LoVo (cell line): ENCODE results near the gene NSG1.

Experiments
- DNase-seq: peaks from one replicate; pipeline ENCODE4 v3.0.0-alpha.2; 2016; ENCODE audit warnings: low spot score

The NSG1 gene

DNA sequence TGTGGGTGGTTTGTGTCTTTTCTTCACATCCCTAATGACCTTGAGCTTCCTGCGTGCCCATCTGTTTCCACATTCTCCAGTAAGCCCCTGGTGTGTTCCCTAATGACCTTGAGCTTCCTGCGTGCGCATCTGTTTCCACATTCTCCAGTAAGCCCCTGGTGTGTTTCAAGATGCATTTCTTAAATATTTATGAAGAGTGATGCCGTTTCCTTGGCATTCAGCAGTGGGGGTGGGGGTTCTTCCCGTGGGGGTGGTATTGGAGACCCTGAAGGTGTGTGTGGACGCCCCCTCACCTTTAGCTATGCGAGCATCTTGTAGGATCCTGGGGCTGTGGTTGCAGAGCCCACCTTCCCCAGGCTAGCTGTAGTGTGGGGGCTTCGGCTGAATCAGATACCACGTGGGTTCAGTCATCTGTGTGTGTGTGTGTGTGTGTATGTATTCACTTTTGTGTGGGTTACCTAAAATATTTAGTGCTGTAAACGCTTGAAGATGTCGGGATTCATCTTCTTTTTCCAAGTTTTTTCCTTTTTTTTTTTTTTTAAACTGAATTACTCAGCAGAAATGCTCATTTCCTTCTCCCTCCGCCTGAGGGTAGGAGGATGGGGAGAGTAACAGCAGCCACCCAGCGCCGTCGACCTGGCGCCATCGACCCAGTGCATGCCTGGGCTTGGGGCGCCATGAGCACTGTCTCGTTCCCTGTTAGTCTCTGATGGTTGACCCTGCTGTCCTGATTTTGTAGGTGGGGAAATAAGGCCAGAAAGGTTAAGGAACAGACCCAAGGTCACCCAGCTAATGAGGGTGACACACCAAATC lies 9.9 kb downstream of the NSG1 start:
- DNase-seq: no peak

- no peak for DNase-seq
These were observed 10.5 kb downstream of the NSG1 start for GRCh38 chr4:4397441-4397819.

DNA sequence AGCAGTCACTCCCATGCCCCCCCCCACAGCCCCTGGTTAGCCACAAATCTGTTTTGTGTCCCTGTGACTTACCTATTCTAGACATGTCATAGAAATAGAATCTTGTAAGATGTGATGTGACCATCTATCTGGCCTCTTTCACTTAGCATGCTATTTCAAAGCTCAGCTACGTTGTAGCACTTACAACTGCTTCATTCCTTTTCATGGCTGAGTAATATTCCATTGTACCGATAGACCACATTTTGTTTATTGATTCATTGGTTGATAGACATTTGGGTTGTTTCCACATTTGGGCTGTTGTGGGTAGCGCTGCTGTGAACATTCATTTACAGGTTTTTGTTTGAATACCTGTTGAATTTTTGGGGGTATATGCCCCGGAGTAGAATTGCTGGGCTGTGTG lies 11.5 kb downstream of the NSG1 start:
- no peak for DNase-seq

GRCh38 chr4:4401036-4401435 lies 14.1 kb downstream of the NSG1 start:
- no peak for DNase-seq

DNA sequence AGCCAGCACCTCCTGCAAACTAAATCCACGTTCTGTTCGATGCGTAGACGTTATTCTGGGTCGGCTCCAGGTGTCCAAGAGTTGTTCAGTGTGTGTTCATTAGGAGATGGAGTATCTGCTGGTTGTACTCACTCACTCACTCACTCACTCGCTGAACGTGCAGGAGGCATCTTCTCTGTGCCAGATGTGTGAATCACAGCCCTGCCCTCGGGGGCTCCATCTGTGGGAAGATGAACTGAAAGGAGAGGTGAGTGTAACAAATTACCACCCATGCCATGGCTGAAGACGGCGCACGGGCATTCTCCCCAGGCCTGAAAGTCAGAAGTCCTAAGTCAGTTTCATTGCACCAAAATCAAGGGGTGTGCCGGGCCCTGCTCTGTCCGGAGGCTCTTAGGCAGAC lies 16.1 kb downstream of the NSG1 start:
- DNase-seq: no peak

- no peak for DNase-seq
These were observed 18.6 kb downstream of the NSG1 start for GRCh38 chr4:4405358-4405962.

GRCh38 chr4:4406455-4407298 lies 19.8 kb downstream of the NSG1 start:
- no peak for DNase-seq

DNA sequence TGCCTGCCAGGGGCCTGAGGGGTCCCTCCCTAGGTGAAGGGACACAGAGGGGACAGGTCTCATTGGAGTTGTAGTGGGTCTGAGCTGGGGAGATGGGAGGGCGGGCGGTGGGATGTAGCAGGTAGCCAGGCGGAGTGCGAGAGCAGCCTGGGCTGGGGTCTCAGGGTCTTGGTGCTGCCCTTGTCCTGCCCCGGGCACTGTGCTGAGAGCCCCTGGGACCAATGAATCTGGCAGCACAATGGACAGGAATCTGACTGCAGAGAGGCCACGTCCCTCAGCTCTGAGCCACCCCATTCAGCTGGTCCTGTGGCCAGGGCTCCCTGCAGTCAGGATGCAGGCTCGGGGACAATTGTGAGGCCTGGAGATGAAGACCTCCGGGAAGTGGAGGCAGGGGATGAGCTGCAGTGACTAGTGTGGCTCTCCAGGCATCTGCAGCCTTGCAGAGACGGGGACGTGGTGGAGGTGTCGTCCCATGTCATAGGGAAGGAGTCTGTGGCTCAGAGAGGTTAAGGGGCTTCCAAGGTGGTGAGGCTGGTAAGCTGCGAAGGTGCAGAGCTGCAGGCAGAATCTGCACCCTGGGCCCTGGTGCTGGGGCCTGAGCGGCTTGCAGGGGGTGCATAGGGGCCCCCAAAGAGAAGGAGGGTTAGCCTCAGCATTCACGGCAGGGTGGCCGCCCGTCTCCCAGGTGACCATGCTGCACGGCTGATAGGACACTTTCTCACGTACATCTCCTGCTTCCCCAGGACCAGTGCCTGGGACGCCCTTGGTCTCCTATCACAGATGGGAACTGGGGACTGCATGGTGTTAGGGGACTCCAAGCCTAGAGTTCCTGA lies 20.6 kb downstream of the NSG1 start:
- DNase-seq: no peak

GRCh38 chr4:4408132-4408523 lies 21.2 kb downstream of the NSG1 start:
- no peak for DNase-seq

DNA sequence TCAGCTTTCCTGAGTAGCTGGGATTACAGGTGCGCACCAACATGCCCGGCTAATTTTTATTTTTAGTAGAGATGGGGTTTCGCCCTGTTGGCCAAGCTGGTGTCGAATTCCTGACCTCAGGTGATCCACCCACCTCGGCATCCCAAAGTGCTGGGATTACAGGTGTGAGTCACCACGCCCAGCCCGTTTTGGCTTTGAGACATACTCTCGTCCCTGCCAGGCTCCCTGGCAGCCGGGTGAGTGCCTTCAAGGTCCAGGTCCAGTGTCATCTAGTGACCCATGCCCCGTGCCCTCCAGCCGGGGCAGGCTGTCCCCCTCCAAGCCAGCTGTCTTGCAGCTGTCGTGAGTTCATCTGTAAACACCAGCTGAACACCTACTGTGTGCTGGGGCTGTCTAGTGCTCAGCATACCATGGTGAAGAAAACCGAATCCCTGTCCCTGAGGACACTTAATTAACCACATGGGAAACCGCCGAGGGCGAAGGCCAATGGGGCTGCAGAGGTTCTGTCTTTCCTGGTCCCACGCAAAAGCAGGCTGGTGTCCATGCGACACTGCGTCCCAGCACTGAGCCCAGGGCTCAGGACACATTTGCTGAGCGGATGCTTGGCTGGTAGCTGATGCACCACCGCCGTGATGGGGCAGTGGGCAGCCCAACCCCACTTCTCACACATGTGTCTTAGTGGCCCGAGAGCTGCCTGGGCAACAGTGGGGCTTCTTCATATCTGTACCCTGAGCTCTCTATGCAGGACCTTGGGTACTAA lies 21.9 kb downstream of the NSG1 start:
- no peak for DNase-seq

GRCh38 chr4:4409416-4410115 lies 22.7 kb downstream of the NSG1 start:
- no peak for DNase-seq

- no peak for DNase-seq
These were observed 23.4 kb downstream of the NSG1 start for GRCh38 chr4:4410271-4410670.

GRCh38 chr4:4411906-4412305 lies 25.0 kb downstream of the NSG1 start:
- DNase-seq: no peak

GRCh38 chr4:4412641-4413372 lies 25.9 kb downstream of the NSG1 start:
- no peak for DNase-seq

DNA sequence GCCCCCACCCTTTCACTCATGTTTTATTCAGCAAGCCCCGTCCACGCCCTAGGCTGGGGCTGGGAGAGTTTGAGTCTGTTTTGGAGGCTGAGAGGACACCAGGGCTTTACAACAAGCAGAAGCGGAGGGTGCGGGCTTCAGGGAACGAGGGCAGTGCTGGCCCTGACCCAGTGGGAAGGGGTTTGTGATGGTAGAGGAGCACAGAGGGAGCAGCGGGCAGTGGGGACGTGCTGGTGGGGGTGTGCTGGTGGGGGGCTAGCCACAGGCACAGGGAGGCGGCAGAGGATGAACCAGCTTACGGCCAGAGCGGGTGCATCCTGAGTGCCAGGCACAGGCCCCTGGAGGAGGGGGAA lies 26.4 kb downstream of the NSG1 start:
- no peak for DNase-seq

DNA sequence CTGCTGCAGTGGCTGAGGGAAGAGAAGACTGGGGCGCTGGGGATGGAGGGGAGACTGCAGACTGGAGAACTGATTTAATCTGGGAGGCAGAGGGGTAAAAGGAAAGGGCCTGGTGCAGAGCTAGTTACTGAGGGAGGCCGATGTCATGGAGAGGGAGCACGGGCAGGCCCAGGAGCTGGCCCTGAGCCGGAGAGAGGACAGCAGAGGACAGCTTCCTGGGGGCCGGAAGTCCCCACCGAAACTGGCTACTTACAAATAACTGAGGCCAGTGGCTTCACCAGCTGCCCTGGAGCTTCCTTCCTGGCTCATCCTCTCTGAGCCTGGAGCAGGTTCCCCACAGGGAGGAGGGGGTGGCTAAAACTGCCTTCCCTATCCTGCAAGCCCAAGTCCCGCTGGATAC lies 26.9 kb downstream of the NSG1 start:
- DNase-seq: no peak

- DNase-seq: no peak
These were observed 28.4 kb downstream of the NSG1 start for GRCh38 chr4:4415107-4415805.

DNA sequence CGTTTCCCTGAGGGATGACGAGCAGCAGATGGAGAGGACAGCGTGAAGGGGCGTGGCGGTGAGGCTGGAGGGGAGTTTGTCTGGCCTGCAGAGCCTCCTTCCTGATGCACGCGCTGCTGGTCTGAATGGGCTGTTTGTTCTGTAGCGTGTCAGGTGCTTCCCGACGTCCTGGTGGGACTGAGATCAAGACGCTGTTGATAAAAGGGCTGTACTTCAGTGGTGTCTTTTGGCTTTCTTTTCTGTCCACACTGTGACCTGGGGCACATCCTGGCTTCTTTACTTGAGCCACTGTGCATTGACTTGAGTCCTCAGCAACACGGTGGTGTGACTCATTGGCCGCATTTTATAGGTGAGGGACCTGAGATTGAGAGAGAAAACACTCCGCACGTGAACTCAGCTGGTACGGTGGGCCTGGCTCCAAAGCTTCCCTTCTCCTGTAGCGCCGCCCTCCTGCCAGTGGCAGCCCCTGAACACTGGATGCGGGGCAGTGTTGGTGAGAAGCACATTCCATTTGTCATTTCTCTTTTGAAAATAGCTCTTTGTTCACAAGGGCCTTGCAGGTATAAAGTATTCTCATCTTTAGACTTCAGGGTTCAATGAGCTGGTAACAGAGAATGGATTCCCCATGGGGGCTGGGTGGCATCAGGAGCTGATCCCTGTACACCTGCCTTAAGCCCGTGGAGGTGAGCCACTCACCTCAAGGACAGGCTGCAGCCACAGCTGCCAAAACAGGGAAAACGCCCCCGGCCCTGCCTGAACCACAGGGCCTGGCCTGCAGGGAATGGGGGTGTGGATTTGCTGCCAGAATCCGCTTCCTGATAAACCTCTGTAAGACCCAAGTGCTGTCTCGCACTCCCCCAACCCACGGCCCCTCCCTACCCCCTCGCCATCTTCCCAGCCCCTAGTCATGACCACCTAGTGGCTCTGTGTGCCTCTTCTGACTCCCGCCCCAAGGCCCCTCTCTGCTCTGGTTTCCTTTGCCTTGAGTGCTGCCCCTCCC lies 29.2 kb downstream of the NSG1 start:
- DNase-seq: no peak
